Nephron progenitor cell (in vitro differentiated cells): ENCODE results near the gene SPON1.

ENCODE experiments used
- DNase-seq: peaks from one replicate; pipeline ENCODE4 v3.0.0; 2021
- H3K27ac Mint-ChIP-seq: 2 replicates; pipeline ENCODE4 v1.8.0; 2021; ENCODE audit warnings: mild to moderate bottlenecking, moderate library complexity, mixed read lengths
- H3K27me3 Mint-ChIP-seq: 2 replicates; pipeline ENCODE4 v1.8.0; 2021; ENCODE audit warnings: mild to moderate bottlenecking, low read depth, mixed read lengths; ENCODE audit not compliant: poor library complexity
- H3K36me3 Mint-ChIP-seq: 2 replicates; pipeline ENCODE4 v1.8.0; 2021; ENCODE audit warnings: low read depth, mixed read lengths
- H3K4me1 Mint-ChIP-seq: 2 replicates; pipeline ENCODE4 v1.8.0; 2021; ENCODE audit warnings: mixed read lengths
- H3K4me3 Mint-ChIP-seq: 2 replicates; pipeline ENCODE4 v1.8.0; 2021; ENCODE audit warnings: mild to moderate bottlenecking, moderate library complexity, mixed read lengths
- H3K9me3 Mint-ChIP-seq: 2 replicates; pipeline ENCODE4 v1.8.0; 2021; ENCODE audit warnings: mild to moderate bottlenecking, moderate library complexity, mixed read lengths
- CTCF ChIP-seq: fragments of 200-600 bp; sonication (generic); IDR thresholded peaks from 2 replicates; pipeline ENCODE4 v1.5.0; 2021; ENCODE audit warnings: antibody characterized with exemption

SPON1 gene

GRCh38 chr11:14261066-14261465, 298.5 kb downstream of the SPON1 start:
- DNase-seq = no peak
- Mint-ChIP-seq H3K4me1 (peaks cover 10% of the 10 kb centered on the region), H3K27ac (no peak overlapping the region), H3K4me3 (no peak overlapping the region), H3K27me3 (peaks cover 3% of the 10 kb centered on the region), H3K9me3 (no peaks in the 10 kb centered on the region), H3K36me3 (peaks cover 76% of the 10 kb centered on the region)
- TF ChIP-seq CTCF = no peak

DNA sequence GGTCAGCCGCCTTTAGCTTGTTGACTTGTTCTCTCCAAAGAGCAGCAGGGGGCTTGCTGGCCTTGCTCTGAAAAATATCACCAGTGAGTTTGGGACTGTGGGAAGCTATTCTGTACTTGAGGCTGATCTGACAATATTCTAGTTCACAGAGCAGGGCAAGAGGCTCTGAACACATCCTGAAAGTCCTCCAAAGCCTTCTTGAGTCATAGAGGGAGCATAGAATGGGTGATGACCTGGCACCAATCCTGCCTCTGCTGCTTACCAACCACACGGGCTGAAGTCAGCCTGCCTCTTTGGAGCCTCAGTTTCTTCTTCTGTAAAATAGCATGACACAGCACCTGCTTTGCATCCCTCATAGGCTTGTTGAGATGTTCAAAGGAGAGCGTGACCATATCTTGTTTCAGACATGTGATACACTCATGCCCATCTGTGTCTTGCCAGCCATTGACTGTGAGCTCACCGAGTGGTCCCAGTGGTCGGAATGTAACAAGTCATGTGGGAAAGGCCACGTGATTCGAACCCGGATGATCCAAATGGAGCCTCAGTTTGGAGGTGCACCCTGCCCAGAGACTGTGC, 299.8 kb downstream of the SPON1 start:
- no peak for TF ChIP-seq CTCF
- peaks cover 3% of the 10 kb centered on the region for H3K27me3 Mint-ChIP-seq
- no peaks in the 10 kb centered on the region for H3K9me3 Mint-ChIP-seq
- no peak overlapping the region for H3K27ac Mint-ChIP-seq
- H3K4me3 Mint-ChIP-seq = no peak overlapping the region
- H3K36me3 Mint-ChIP-seq = peaks cover 83% of the 10 kb centered on the region
- peaks cover 10% of the 10 kb centered on the region for H3K4me1 Mint-ChIP-seq
- DNase-seq = no peak

DNA sequence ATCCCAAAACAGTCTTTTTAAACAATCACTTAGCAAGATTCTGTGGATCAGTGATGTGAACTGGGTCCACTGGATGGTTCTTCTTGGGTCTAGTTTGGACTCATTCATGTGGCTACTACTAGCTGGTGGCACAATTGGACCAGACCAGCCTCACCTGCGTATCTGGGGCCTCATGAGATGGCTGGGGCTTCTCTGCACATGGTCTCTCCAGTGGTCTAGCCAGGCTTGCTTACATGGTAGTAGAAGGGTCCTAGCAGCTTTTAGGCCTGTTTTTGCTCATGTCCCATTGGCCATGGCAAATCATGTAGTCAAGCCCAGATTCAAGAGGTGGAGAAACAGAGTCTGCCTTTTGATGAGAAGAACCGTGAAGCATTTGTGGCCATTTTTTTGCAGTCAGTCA, 302.4 kb downstream of the SPON1 start:
- DNase-seq = no peak
- Mint-ChIP-seq H3K27ac (no peak overlapping the region), H3K9me3 (peaks cover 3% of the 10 kb centered on the region), H3K4me1 (peaks cover 7% of the 10 kb centered on the region), H3K27me3 (peaks cover 3% of the 10 kb centered on the region), H3K36me3 (peaks cover 84% of the 10 kb centered on the region), H3K4me3 (no peak overlapping the region)
- TF ChIP-seq CTCF = no peak

GRCh38 chr11:14266622-14267021, 304.1 kb downstream of the SPON1 start:
- Mint-ChIP-seq H3K27me3 (peaks cover 3% of the 10 kb centered on the region), H3K36me3 (peaks cover 81% of the 10 kb centered on the region), H3K9me3 (peaks cover 3% of the 10 kb centered on the region), H3K4me3 (no peak overlapping the region), H3K4me1 (peaks cover 7% of the 10 kb centered on the region), H3K27ac (no peak overlapping the region)
- DNase-seq = no peak
- TF ChIP-seq CTCF = no peak

DNA sequence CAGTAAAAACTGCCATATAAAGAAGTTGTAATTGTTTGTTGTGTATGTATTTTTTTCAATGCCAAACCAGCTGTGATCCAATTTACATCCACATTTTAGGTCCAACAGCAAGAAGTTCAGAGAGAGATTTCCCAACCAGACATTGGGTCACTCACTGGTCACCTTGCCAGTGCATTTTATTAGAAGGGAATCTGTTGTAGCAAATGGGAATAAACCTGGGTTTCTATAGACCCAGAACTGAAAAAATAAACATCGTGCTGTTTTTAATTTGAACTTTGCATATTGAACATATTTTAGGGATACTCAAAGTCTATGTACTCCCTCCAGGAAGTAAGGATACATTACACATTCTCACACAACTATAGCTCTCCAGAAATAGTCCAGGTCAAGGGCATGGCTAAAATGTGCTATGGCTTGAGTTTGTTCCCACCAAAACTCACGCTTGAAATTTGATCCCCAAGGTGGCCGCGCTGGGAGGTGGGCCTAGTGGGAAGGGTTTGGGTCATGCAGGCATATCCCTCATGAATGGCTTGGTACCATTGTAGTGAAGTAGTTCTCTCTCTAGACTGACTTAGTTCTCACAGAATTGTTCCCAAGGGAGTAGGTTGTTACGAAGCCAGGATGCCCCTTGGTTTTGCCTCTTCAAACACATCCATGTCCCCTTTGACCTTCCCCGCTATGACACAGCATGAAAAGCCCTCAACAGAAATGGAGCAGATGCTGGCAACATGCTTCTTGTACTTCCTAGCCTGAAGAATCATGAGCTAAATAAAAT, 305.5 kb downstream of the SPON1 start:
- H3K27me3 Mint-ChIP-seq = no peaks in the 10 kb centered on the region
- no peak for DNase-seq
- H3K9me3 Mint-ChIP-seq = peaks cover 3% of the 10 kb centered on the region
- peak overlapping the region; percentile 51 for H3K27ac Mint-ChIP-seq
- peaks cover 7% of the 10 kb centered on the region for H3K4me1 Mint-ChIP-seq
- TF ChIP-seq CTCF = no peak
- peaks cover 75% of the 10 kb centered on the region for H3K36me3 Mint-ChIP-seq
- H3K4me3 Mint-ChIP-seq = no peak overlapping the region
